ENCODE measurements around the gene FASTK.
"Not testable (repeated sequence)": the region's sequence is repeated elsewhere in the genome, so short reads cannot be mapped to it uniquely, and the experiment has no call there.

FASTK gene

DNA sequence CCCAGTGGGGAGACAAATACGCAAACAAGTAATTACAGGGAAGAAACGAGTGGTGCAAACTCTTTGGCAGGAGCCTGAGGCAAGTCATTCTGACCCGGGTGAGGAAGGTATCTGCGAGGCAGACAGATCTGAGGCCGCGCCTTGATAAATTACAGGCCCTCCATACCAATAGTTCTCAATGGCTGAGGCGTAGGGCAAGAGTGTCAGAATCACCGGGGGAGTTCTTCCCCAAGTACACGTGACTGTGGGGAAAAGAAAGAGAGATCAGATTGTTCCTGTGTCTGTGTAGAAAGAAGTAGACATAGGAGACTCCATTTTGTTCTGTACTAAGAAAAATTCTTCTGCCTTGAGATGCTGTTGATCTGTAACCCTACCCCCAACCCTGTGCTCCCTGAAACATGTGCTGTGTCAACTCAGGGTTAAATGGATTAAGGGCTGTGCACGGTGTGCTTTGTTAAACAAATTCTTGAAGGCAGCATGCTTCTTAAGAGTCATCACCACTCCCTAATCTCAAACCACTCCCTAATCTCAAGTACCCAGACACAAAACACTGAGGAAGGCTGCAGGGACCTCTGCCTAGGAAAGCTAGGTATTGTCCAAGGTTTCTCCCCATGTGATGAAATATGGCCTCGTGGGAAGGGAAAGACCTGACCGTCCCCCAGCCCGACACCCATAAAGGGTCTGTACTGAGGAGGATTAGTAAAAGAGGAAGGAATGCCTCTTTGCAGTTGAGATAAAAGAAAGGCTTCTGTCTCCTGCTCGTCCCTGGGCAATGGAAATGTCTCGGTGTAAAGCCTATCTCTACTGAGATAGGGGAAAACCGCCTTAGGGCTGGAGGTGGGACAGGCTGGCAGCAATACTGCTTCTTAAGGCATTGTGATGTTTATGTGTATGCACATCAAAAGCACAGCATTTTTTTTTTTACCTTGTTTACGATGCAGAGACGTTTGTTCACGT, 53.6 kb downstream of the FASTK start:
- not testable (repeated sequence) for FAIRE-seq
